GM19023 (cell line): ENCODE results near the gene ADAMTS15.

Experiments used
- ATAC-seq: cut with Tn5 transposase; IDR thresholded peaks from one replicate; pipeline ENCODE4 v1.9.1; 2021; ENCODE audit warnings: mild to moderate bottlenecking, moderate library complexity; ENCODE audit not compliant: unreplicated experiment

The ADAMTS15 gene

DNA sequence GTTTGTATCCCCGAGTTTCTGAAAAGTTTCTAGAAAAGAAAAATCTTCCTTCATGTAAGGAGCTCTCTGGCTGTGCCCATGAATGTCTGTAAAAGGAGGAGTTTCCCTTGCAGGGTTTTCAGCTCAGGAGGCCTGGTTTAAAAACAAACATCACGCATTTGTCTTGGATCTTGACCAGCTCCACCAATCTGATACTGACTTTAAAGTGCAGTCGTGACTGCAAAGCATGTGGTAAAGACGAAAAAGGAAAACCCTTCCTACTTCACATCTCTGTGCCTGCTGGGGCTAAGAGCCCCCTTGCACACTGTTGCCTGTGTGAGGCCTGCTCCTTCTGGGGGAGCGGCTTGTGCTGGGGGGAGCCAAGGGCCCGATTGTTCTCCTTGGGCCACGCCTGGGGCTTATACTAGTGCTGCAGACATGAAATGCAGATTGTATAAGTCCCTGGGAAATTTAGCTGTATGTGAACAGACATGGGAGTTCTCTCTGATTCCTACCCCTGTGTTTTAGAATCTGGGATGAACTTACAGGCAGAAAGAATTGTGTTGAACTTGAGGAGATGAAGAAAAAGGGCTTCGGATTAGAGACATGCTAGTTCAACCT, 62.1 kb downstream of the ADAMTS15 start:
- ATAC-seq: no peak

DNA sequence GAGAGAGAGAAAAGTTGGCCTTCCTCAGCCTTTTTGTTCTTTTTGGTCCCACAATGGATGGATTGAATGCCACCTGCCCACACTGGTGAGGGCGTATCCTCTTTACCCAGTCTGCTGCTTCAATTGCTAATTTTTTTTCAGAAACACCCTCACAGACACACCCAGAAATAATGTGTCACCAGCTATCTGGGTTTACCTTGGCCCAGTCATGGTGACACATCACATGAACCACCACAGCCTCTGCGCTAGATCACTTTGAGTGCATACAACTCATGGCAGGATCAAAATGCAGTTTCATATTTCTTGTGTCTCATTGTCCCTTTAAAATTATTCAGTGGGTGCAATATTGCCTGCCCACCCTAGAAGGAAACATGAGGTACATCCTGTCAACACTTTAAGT, 63.3 kb downstream of the ADAMTS15 start:
- ATAC-seq: no peak

DNA sequence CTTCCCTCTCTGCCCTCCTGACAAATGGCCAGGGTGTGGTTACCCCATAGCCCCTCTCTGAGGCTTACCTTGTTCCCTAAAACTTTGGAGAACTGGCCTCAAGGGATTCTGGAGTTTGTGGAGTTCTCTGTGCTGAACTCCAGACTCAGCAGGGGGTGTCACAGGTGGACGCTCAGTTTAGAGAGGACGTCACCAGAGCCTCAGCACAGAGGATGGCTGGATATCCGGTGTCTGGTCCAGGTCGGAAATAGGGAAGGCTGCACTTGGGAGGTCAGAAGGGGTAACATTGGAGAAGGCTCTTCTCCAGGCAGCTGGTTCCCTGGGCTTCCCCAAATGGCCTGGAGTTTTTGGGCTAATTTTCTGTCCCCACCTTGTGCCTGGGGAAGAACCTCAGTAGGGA, 64.2 kb downstream of the ADAMTS15 start:
- no peak for ATAC-seq

DNA sequence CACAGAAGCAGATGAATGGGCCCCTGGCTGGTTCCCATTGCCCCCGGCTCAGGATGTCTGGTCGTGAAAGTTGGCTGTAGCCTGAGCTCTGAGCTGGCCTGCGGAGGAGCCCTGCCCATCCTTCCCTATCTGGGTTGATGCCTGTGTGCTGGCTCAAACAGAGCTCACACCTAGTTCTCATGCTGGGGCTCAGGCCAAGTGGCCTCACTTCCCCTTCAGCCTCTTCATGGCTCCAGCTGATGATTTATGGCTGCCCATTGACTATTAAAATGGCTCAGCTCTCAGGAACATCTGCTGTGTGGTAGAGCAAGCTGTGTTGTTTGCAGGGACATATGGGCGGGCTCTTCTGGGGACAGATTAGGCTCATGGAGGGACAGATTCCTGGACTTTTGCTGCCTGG, 64.7 kb downstream of the ADAMTS15 start:
- ATAC-seq: no peak

DNA sequence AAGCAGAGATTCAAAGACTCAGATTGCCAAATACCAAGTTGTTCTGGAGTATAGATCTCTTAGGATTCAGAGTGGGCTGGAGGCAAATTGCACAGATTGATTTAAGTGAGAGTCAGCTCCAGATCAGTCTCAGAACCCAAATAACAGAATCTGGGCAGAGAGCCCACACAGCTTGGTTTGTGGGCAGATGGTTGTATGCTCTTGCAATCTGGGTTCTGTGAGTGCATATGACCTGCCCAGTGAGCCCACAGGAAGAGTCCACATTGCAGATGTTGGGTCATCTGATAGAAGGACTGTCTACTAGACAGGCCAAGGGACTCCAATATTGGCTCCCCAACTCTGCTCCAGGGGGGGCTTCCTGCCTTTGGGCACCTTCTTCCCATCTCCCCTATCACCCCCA, 65.9 kb downstream of the ADAMTS15 start:
- ATAC-seq: no peak

DNA sequence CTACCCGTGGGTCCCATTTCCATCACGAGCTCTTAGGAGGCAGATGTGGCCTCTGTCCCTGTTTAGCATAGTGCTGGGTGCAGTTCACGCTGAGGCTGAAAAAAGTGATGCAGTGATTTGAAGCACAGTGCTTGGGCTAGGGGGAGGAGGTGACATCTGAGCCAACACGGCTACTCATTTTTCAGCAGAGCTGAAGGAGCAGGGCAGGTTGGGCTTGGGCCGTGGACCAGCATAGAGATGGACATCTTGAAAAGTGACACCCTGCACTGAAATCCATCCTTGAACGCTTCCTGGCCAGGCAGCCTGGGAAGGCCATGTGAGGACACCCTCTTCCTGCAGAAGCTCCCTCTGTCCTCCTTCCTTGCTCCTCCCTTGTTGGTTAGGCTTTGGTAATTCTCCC, 66.4 kb downstream of the ADAMTS15 start:
- no peak for ATAC-seq

DNA sequence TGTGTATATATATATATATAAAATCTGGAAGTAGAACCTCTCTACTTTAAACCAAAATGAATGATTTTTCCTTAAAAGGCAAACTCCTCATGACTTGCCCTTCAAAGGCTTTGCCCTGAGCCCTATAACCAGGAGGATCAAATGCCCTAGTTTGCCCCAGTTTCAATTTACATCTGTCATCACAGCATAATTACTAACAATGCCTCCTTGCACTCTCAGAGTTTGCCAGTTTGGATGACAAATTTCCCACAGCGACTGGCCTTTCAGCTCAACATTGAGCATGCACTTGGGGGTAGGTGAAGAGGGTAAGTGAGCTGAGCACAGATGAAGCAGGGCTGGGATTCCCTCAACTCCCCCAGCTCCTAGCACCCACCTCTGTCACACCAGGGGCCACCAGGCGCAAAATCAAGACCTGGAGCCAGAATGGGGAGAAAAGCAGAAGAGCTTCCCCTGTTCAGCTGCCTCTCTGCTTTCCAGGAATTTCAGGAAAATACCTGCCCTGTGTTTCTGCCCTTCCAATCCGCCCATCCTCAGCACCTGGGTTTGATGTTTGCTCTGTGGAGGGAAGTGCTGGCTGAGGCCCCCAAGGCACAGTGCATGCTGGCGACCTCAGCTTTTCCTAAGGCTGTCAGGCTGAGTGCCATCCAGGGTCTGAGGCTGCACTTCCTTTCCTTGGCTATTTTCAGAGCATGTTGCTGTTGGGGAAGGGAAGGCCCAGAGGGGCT, 67.5 kb downstream of the ADAMTS15 start:
- ATAC-seq: no peak

DNA sequence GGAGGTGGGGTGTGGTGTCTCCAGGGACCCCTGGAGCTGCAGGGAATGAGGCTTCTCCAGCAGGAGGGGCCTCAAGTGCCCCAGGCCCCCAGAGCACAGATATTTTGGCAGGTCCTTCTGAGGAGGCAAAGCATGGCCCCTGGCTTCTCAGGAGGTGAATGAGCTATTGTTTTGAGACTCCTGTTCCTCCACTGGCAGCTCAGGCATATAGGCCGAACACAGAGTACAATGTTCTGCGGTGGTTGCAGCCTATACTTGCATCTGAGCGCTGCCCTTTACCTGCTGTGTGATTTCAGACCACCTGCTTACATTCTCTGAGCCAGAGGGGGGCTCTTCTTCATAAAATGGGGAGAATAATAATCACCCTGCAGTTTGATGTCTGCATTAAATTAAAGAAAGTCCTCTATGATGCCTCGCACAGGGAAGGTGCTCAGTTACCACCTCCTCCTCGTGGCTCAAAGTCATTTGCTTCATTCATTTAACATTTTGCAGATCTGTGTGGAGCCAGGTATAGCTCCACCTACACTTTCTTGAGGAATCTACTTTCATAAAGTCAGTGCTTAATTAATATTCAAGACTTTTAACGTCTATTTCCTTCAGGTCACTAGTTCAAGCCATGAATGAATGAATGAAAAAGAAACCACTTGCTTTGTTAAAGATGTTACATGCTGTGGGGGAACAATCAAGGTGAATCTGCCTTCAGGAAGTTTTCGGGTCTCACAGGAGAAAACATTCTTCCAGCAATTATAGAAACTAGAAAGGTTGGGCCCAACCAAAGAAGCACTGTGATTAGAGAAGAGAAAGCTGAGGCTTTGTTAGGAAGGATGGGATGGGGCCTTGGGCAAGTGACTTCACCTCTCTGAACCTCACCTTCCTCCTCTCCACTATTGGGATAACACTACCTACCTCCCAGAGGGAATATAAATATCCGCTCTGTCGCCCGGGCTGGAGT, 68.4 kb downstream of the ADAMTS15 start:
- no peak for ATAC-seq

DNA sequence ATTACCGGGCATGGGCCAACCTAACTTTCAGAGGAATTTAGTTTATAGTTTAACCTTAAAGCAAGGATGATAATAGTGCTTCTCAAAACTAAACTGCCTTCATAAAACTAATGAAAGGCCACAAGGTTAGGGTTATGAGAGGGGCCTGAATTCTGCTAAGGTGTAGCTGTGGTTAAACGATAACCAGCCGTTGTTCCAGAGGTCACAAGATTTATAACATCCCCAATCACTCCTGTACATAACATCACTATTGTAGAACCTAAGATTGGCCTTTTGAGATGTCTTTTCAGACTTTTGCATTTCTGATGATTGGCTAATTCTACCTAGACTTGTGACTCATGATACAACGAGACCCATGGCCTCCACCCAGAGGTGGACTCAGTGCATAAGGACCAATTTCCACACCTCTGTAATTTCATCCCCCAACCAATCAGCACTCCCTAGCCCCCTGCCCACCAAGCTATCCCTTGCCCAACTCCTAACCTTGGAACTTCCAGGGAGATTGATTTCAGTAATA, 69.8 kb downstream of the ADAMTS15 start:
- no peak for ATAC-seq

DNA sequence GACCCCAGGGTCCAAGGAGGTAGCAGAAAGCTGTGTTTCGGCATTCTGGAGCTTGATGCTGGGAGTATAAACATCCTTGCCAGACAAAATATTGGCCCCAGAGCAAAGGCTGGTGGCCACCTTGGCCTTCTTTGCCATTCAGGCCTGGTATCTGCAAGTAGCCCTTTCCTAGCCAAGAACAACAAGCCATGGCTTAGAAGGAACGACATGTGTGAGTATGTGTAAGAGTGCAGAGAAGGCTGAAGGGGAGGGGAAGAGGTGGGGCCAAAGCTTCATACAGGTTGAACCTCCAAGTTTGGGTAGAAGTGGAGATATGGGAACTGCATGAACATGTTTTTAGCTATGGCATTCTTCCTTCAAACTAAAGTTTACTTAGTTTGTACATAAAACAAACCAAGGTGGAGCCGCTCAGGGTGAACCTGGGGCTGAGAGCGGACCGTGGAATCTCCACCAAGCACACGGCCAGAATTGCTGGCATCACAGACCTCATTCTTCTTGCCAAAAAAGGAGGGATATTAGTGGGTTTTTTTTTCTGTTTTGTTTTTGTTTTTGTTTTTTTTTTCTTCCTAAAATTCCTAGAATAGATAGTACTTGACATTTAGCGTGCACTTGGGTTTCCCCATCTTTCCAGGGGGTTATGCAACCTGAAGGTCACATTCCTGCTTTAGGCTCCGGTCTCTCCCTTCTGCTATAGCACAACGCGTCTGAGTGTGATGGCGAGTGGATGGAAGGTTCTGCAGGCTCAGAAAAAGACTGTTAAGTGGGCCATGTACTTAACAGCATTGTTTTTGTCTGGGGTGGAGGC, 70.9 kb downstream of the ADAMTS15 start:
- ATAC-seq: no peak

DNA sequence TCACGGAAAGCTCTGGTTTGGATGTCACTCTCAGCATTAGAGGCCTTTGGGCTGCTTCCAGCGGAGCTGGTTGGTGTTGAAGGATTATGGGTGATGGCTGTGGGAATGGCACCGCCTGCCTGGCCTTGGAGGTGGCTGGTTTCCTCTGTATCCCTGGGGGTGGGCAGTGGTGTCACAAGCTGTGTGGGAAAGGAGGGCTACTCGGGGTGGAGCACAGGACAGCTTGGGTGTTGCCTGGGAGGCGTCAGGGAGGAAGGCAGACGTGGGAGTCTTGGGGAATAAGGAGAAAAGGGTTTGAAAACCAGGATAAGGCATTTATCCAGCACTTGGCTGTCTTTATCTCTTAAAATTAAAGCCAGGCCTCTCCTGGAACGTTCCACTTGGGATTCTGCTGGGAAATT, 71.8 kb downstream of the ADAMTS15 start:
- ATAC-seq: no peak

DNA sequence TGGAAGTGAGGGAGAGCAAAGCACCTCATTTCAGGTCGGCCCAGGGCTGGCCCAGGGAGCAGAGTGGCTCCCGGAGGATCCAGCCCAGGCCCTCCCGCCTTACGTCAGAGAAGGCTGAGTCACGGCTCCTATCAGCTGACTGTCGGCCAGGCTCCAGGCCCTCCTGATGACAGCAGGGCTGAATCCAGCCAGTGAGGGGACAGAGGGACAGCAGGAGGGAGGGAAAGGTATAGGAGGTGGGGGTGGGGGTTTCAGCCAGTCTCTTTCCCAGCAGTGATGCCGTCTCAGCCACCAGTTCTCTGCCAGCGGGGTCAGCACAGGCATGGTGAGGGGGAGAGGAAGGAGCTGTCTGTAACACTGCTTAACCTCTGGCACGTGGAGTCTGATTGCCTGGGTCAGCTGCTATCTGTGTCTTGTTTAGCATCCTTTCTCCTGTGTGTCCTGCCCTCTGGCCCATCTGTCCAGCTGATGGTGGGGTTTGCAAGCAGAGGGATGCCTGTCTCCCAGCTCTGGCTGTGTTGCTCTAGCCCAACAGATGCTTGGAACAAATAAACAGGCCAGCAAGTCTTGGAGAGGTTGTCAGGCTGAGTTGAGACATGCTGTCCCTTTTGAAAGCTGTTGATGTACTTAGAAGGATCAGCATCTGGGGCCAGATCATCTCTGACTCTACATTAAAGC, 74.0 kb downstream of the ADAMTS15 start:
- ATAC-seq: no peak

DNA sequence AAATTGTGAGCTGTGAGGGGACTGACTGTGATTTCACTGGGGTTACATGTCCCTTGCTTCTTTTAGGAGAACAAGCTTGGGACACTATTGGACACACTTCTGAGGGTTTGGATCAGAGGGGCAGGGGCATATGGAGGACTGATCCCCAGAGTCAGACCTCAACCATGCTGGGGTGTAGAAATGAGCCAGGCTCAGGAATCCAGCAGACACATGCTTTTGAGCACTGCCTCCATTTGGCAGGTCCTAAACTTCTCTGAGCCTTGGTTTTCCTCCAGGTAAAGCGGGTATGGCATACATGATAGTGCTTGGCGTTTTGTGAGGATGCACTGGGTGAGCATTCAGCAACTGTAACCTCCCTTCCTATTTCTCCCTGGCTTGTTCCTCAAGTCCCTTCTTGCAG, 74.7 kb downstream of the ADAMTS15 start:
- ATAC-seq: no peak

DNA sequence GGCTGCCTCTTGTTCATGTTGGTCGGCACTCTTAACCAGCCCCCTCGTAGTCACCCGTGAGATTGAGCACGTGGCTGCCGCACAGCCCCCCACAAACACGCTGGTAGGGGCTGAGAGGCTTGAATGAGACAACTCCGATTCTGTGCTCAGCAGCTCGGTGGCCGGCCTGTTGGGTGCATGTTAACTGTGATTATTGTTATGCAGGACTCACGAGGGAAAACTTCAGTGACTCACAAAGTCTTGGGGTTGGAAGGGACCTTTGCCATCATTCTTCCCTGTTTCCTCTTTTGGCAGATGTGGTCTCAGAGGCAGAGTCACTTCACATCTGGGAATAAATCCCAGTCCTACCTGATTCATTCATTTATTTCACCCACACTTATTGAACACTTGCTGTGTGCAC, 75.2 kb downstream of the ADAMTS15 start:
- ATAC-seq: no peak

DNA sequence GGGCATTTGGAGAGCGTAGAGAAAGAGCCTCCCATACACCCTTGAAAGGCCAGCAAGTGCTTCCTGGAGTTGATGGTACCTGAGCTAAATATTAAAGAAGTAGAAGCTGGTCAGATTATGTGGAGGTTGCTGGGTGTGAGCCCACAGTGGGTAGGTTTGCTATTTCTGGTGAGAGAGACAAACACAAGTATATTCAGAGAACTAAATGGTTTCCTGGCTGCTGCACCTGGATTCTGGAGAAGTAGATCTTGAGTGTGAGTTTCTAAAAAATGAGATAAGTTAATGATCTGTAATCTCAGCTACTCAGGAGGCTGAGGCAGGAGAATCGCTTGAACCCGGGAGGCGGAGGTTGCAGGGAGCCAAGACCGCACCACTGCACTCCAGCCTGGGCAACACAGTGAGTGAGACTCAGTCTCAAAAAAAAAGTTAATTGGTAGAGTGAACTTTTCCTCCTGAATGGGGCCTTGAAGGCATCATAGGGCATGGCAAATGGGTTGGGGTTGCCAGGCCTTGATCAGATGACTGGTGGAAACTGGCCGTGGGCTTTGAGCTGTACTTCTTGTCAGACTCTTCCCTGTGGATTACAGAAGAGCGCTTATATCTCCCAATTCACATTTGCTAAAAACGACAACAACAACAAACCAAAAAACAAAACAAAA, 75.8 kb downstream of the ADAMTS15 start:
- no peak for ATAC-seq

DNA sequence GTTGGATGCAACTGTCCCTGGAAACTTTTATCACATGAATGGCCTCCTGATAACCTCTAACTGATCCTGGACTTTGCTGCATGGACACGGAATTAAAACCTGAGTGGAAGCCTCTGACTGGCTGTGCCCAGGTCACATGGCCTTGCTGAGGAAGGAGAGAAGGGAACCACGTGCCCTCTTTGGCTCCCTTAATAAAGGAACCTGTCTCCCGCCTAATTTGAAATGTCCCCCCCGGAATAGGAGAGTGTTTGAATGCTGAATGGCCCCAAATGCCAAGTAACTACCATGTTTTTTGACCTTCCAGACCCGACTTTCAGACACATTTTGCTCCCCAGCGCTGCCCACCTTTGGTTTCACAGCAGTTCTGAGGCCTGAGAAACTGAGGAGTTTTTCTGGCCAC, 76.9 kb downstream of the ADAMTS15 start:
- ATAC-seq: no peak
